Measurements from ENCODE around the gene STOX2. TPM values are rescaled to one million over a fixed set of nuclear protein-coding genes. Genes with fewer than 3 reads are reported as not detected.

The STOX2 gene
- total and polyA plus RNA-seq, 12 donors, result 2.2 to 25.5 (median 13.7) TPM

- WGBS, 2 donors, result 79 to 86% methylated on average over 2 of the region's 2 CpGs
- intact Hi-C loops (cut with DNase I), result no loop called here
- TF ChIP-seq CTCF (IDR thresholded peaks at IDR 0.05), result no peak
Observed at GRCh38 chr4:183921335-183921734, 16.2 kb downstream of the STOX2 start.

GRCh38 chr4:183924362-183925044 is 19.4 kb downstream of the STOX2 start:
- ATAC-seq, result peak in 6 of 8 donors; percentile 39 to 85 (median 59)
- 60 to 75% methylated on average over 12 of the region's 12 CpGs for WGBS, 2 donors
- H3K27me3 ChIP-seq, result no peaks in the 10 kb centered on the region
- H3K4me1 ChIP-seq, result peaks cover 0 to 12% (median 1%) of the 10 kb centered on the region in 9 donors
- no peak overlapping the region for H3K27ac ChIP-seq
- DNase-seq, result no peak
- intact Hi-C loops (cut with DNase I), result no loop called here
- no peak for TF ChIP-seq CTCF (IDR thresholded peaks at IDR 0.05)
- no peaks in the 10 kb centered on the region for H3K9me3 ChIP-seq
- H3K36me3 ChIP-seq, result no peaks in the 10 kb centered on the region
- no peak overlapping the region for H3K4me3 ChIP-seq

More at GRCh38 chr4:183921335-183921734, 16.2 kb downstream of the STOX2 start:
- Histone ChIP-seq H3K9me3 (no peaks in the 10 kb centered on the region), H3K4me1 (peaks cover 0 to 26% (median 9%) of the 10 kb centered on the region in 9 donors), H3K4me3 (no peak overlapping the region), H3K36me3 (no peaks in the 10 kb centered on the region), H3K27ac (no peak overlapping the region), H3K27me3 (no peaks in the 10 kb centered on the region)
- DNase-seq, result no peak
- ATAC-seq, result no peak

DNA sequence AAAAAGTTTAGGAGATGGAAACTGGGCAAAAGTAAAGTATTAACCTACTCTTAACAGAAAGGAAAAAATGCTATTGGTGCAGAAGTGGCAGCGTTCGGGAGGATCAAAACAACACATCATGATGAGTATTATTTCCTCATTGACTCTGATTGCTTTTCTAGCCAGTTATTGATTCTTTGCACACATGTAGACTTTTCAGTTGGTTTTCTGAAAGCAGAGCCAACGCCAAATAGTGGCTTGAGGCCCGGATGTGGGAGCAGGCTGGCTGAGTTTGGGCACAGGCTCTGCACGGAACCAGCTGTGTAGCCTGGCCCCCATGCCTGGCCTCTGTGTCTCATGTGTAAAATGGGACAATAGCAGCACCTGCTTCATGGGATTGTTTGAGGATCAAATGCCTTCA is 21.8 kb downstream of the STOX2 start:
- Histone ChIP-seq H3K27me3 (no peaks in the 10 kb centered on the region), H3K9me3 (no peaks in the 10 kb centered on the region), H3K4me3 (no peak overlapping the region), H3K27ac (no peak overlapping the region), H3K4me1 (peaks cover 0 to 4% (median 0%) of the 10 kb centered on the region in 9 donors), H3K36me3 (no peaks in the 10 kb centered on the region)
- intact Hi-C loops (cut with DNase I), result no loop called here
- ATAC-seq (no peak), DNase-seq (no peak)
- TF ChIP-seq CTCF (IDR thresholded peaks at IDR 0.05), result no peak
- 93% methylated on average over 5 of the region's 5 CpGs for WGBS, 2 donors

GRCh38 chr4:183932576-183932975 is 27.5 kb downstream of the STOX2 start:
- no peak overlapping the region for H3K4me3 ChIP-seq
- no peaks in the 10 kb centered on the region for H3K27me3 ChIP-seq
- no peak overlapping the region for H3K27ac ChIP-seq
- no peak for TF ChIP-seq CTCF (IDR thresholded peaks at IDR 0.05)
- intact Hi-C loops (cut with DNase I), result no loop called here
- no peaks in the 10 kb centered on the region for H3K9me3 ChIP-seq
- no peaks in the 10 kb centered on the region for H3K36me3 ChIP-seq
- 47 to 61% methylated on average over 3 of the region's 3 CpGs for WGBS, 2 donors
- peaks cover 0 to 35% (median 23%) of the 10 kb centered on the region in 9 donors for H3K4me1 ChIP-seq
- no peak for DNase-seq
- ATAC-seq, result no peak
